ENCODE data around the gene DCK. TPM values are rescaled to one million over a fixed set of nuclear protein-coding genes. Genes with fewer than 3 reads are reported as not detected.

DCK gene
- total and polyA plus RNA-seq, 2 of the 4 experiments (the other 2 are of a cell fraction), result 7.0 to 8.9 TPM

- Histone ChIP-seq H3K23ac (ENCODE audit: low read depth, low read length) (peak overlapping the region; percentile 36; the same call in 1 of the 2 replicates), H2BK15ac (ENCODE audit: low read depth, low read length) (no peak overlapping the region), H2AK5ac (ENCODE audit: low read depth, low read length) (no peak overlapping the region), H2BK120ac (ENCODE audit: low read depth, low read length) (no peak overlapping the region), H3K79me1 (ENCODE audit: low read depth in 1 of 2, low read length in 2 of 2) (peaks cover 36 to 76% of the 10 kb centered on the region in 2 experiments), H3K36me3 (ENCODE audit: control insufficient read depth, insufficient read depth, low read length) (no peaks in the 10 kb centered on the region), H2BK5ac (ENCODE audit: low read depth, low read length, poor library complexity, severe bottlenecking) (no peak overlapping the region), H3K27ac (ENCODE audit: insufficient read depth, low read length) (no peak overlapping the region), H3K18ac (ENCODE audit: low read depth, low read length) (no peak overlapping the region), H4K91ac (ENCODE audit: insufficient read depth, low read depth, low read length) (no peak overlapping the region), H3K56ac (ENCODE audit: extremely low read depth, insufficient read depth, low read length) (no peak overlapping the region), H3K9me1 (ENCODE audit: insufficient read depth, low read length) (no peaks in the 10 kb centered on the region; the same call in 1 of the 2 replicates), H3K4me3 (ENCODE audit: insufficient read depth, low read depth, low read length) (no peak overlapping the region), H4K20me1 (ENCODE audit: insufficient read depth, low read length) (peaks cover 18% of the 10 kb centered on the region; the same call in 1 of the 2 replicates), H3K9me3 (ENCODE audit: control insufficient read depth, insufficient read depth, low read length) (no peaks in the 10 kb centered on the region), H4K8ac (ENCODE audit: low read depth in 2 of 2, low read length in 2 of 2) (no peak overlapping the region), H3K4me2 (ENCODE audit: low read depth, low read length) (no peak overlapping the region), H3K4me1 (ENCODE audit: control insufficient read depth, insufficient read depth, low read length) (peaks cover 6% of the 10 kb centered on the region; the same call in 1 of the 2 replicates), H3K14ac (replicated peaks; ENCODE audit: low read depth, low read length) (no peak overlapping the region), H3K9ac (ENCODE audit: low read depth, low read length) (no peak overlapping the region), H3K27me3 (ENCODE audit: control insufficient read depth, insufficient read depth, low read length) (no peaks in the 10 kb centered on the region), H2BK20ac (ENCODE audit: low read depth, low read length) (no peak overlapping the region), H2AFZ (replicated peaks; ENCODE audit: low read length, poor library complexity) (no peak overlapping the region), H3K4ac (ENCODE audit: low read depth, low read length) (no peak overlapping the region), H2AK9ac (replicated peaks; ENCODE audit: low read depth, low read length, poor library complexity) (no peak overlapping the region), H4K5ac (ENCODE audit: low read depth, low read length) (no peak overlapping the region)
- no peak for TF ChIP-seq NFE2L2 (IDR thresholded peaks at IDR 0.05; ENCODE audit: low read depth, low read length)
- no peak for TF ChIP-seq BHLHE40 (IDR thresholded peaks at IDR 0.05; ENCODE audit: low read depth, low read length)
- TF ChIP-seq FOS (IDR thresholded peaks at IDR 0.05; ENCODE audit: low read depth, low read length), result no peak
- no peak for TF ChIP-seq RAD21 (IDR thresholded peaks at IDR 0.05; ENCODE audit: low read length)
- TF ChIP-seq SMC3 (IDR thresholded peaks at IDR 0.05; ENCODE audit: low read depth, low read length), result no peak
- TF ChIP-seq MAFK (IDR thresholded peaks at IDR 0.05; ENCODE audit: low read depth, low read length), result no peak
- no TSS peak for BruUV-seq (replicated peaks)
- ChIA-PET POLR2A (ENCODE audit: unreplicated experiment) (no interaction called here), CTCF (interaction anchor here (1.1 kb wide), 1 partner anchor 11 kb away, joined by 5 read pairs; no protein-coding TSS in a partner anchor)
- DNase-seq (no peak), ATAC-seq (ENCODE audit: low read depth) (no peak)
- dilution Hi-C loops (cut with HindIII; ENCODE audit: low sequenced_read_pairs, unreplicated experiment), result no loop called here
- intact Hi-C loops (cut with micrococcal nuclease), result no loop called here
- 100% methylated on average over 1 of the region's 5 CpGs; no CpG with 5 or more reads in 1 of the 2 experiments for WGBS, 2 experiments (ENCODE audit: extremely low coverage in 2 of 2, insufficient read length in 1 of 2)
- in situ Hi-C loops (cut with MboI; ENCODE audit: low sequenced_read_pairs), result no loop called here
Measured at GRCh38 chr4:70948665-70949260, 44.7 kb upstream of the DCK start.
